Measurements from ENCODE around the gene COMP.

COMP gene

DNA sequence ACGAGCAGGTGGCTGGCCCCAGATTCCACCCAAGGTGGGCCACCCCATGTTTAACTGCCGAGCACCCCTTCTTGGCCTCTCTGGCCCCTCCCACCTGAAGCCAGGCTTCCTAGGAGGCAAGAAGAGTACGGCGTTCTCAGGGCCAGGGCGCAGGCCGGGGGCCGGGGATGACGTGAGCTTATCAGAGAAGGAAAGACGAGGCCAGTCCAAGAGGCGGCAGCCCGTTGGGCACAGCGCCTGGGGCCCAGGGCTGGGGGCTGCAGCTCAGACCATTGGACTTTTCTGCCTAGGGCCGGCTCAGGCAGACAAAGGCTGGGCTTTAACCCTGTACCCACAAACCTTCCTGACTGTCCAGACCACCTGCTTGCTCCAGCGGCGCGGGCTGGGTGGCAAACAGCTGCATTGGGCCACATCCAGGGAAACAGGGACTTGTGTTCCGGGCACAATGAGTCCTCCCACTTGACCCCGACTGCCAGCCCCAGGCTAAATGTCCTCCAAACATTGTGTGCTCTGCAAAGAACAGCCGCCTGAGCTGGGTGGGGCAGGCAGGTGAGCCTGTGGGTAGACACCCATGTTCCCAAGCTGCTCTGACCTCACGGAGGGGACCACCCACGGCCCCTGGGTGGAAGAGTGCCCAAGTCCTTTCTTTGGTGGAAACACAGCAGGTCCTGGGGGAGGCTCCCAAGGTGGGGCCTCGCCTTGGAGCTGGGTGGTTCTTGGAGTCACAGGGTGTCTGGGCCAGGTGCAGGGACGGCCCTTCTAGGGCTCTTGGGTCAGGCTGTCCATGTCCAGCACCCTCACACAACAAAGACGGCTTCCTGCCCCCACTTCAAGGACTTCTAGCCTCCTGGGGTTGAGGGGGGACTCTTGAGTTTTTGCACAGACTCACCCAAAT lies 21.9 kb downstream of the COMP start:
- DNase-seq = no peak

DNA sequence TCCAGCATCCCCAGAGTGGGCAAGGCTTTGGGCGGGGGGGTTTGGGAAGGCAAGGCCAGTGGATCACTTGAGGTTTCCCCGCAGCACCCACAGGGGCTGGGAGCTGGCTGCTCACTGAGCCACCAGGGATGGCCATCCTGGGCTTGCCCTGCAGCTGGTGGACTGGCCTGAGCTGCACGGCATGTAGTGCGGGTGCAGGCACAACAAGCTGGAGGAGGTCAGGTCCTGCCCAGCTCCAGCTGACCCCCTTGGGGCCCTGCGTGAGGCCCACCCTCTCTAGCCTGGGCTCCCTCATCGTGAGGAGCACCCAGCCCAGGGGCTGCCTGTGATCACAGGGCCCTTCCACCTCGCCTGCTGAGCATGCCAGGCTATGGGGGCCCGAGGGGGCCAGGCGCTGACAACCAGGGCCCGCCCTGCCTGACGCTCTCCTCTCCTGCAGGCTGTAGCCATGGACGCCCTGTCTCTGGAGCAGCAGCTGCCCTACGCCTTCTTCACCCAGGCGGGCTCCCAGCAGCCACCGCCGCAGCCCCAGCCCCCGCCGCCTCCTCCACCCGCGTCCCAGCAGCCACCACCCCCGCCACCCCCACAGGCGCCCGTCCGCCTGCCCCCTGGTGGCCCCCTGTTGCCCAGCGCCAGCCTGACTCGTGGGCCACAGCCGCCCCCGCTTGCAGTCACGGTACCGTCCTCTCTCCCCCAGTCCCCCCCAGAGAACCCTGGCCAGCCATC lies 22.9 kb downstream of the COMP start:
- no peak for DNase-seq

DNA sequence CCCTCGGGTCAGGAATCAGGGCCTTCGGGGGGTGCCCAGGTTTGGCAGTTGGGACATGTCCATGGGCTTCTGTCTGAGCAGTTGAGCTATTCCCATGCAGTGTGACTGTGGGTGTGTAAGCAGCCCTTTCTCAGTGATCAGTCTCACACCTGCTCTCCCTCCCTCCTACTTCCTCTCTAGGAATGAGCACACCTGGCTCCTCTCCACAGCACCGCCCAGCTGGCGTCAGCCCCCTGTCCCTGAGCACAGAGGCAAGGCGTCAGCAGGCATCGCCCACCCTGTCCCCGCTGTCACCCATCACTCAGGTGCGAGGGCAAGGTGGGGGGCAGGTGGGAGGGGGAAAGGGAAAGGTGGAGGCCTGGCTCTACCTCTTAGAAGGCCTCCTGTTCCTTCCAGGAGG lies 25.9 kb downstream of the COMP start:
- DNase-seq = no peak

DNA sequence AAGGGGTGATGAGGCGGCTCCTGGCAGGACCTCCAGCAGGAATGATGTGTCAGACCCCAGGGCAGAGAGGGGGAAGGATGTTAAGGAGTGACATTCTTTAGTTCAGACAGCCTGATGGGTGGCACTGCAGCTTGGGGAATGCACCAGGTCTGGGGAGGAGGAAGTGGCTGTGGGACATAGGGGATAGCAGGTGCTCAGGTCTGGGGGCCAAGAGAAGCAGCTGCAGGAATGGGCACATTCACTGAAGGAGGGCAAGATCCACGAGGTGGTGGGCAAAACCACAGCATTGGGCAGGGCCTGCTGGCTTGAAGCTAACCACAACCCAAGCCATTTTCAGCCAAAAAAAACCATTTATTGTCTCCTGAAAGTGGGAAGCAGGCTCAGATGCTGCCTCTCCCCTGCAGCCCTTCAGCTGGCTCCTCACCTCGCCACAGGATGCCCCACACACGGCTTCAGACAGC lies 26.5 kb downstream of the COMP start:
- DNase-seq = no peak

DNA sequence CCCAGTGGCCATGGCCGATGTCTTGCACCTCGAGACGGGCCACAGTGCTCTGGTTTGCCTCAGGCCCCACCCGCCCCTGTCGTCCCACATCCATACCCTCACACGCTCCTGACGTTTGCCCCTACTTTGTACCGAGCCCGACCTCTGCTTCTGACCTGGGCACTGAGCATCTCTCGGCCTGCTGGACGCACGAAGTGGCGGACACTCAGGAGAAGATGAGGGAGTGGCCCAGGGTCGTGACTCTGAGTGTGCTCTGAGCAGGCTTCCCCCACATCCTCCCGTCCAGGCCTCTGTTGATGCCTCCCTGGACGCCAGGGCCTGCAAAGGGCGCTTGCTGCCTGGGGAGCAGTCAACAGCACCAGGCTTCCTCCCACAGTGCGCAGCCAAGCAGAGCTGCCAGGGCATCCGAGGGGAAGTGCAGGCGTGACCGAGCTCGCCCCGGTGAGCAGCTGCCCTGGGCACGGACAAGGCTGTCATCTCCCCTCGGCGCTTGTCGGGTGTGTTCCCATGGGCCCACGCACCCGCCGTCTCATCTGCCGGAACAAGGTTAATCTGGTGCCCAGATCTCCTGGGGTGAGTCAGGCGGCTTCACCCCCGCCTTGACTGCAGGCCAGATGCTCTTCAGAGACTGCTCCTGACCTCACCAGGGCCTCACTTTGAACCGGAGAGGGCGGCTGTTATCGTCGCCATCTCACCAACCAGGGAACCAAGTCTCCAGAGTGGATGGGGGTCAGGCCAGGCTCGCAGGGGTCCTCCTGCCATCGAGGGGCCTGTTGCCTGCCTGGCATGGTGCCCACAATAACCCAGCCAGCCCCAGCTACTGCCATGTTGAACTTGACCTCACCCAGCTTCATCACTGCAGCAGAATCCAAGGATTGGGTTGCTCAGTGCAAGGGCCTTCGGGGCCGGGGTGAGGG lies 27.2 kb downstream of the COMP start:
- DNase-seq = no peak

DNA sequence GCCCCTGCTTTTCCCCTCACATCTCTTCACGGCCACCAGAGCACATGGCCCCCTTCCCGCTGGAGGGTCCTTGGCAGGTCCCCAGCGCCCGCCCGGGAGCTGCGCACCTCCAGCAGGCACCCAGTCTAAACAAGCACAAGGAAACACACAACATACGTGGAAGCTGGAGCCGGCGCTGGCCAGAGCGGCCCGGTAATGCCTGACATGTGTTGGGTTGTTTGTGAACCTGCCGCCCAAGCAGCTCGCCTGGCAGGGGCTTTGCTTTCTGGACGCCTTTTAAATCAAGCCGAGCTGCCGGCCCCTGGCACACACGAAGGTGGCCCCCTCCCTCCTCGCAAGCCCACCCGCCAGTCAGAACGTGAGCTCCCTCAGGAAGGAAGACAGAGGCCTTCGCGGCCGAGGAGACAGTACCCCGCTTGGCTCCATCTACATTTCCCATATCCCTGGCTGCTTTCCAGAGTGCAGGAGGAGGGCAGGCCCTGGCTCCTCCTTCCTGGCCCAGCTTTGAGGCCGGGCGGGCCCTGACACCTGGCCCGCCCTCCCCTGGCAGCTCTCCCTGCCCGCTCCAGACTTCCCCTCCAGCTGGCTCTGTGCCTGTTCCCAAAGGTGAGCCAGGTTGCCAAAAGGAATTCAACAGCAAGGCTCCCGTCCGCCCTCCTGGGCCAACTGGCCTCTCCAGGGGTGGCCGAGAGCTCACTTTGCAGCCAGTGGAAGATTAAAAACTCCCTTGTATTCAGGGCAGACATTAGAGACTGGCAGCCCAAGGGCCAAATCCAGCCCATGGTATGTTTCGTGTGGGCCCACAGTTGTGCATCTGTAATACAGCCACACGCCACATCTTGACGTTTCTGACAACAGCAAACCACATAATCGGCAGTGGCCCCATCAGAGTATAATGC lies 28.7 kb downstream of the COMP start:
- no peak for DNase-seq

DNA sequence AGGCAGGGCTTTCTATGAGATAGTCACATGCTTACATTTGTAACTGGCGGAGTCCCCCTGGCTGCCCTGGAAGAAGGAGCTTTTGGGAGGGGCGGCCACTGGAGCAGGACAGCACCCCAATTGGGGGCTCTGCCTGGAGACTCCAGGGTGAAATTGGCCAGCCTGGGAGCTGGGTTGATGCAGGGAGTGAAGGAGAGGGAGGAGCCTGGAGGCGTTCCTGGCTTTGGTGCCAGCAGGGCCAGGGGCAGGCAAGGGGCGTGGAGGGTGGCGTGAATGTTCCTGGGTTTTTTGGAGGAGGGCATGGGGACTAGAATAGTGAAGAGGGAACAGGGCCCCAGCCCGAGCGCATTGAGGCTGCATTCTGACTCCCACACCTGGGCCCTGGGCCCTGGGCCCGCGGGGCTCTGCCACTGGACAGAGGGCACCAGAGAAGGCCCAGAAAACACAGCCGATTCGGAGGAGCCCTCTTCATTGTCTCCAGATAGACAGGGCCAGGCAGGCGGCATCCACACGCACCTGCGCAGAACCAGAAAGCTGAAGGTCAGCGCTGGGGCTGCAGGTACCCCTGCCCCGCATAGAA lies 29.5 kb downstream of the COMP start:
- DNase-seq = no peak

DNA sequence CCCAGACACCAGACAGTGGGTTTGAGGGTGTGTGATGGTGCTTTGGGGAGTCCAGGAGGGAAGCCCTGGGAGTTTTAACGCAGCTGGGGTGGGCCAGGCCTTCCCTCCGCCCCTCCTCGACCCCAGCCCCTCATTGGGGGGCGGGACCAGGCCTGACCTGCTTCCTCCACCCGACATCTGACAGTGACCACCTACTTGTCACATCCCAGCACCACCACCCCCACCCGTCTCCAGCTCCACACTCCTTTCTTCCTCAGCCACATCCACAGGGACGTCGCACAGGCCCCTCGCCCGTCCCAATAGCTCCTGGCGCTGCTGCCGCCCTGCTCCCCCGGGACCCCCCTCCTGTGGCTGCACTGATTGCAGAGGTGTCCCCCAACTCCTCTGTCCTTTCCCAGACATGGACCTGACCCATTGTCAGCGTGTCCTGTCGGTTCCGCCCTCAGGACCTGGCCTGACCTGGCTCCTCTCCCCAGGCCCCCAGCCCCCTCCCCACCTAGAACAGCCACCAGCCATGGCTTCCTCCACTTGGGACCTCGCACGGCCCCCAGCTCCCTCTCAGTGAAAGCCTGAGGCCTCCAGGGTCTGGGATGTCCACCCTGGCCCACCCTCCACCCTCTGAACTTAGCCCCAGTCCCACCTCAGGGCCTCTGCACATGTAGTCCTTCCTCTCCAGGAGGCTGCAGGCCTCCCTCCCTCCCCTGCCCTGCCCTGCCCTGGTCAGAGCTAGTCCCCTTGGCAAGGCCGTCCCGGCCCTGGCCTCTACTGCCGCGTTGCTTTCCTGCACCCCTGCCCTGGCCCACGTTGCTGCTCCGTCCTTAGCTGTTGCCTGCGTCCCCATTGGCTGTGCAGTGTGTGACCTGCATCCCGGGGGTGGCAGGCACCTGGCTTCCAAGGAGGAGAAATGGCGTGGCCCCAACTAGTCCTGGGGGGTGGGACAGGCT lies 30.4 kb downstream of the COMP start:
- no peak for DNase-seq

DNA sequence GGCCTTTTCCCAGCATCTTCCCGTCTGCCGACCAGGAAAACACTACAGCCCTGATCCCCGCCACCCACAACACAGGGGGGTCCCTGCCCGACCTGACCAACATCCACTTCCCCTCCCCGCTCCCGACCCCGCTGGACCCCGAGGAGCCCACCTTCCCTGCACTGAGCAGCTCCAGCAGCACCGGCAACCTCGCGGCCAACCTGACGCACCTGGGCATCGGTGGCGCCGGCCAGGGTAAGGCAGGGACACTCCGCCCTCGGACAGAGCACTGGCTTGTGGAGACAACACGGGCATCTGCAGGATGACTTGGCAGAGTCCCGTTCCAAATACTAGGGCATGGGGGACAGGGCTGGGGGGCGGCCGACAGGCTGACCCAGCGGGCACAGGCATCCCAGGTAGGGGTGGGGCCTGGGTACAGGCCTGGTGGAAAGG lies 31.1 kb downstream of the COMP start:
- no peak for DNase-seq

DNA sequence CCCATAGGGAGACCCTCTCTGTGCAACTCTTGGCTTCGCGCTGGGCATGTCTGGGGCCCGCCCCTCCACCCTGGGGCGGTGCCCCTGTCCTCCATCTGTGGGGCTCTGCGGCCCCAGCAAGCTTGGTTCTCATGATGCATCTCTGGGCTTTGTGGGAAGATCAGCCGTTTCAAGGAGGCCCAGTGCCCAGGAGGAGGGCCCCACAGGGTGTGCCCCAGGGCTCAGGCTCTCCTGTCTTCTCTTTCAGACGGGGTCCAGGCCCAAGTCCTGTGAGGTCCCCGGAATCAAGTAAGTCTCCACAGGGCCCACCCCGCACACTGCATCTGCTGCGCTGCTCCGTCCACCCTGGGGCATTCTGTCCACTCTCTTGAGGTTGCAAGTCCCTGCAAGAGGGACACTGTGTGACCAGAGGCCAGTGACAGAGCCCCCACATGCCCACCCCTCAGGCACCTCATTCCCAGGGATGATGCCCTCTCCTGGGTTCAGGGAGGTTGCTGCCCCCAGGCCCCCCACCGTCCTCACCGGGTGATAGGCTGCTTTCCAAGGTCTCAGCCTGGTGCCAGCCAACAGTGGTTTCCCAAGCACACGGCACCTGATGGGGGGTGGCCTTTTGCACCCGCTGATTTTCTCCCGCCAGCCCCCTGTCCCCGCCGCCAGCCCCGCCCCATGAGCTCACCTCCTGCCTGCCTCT lies 31.7 kb downstream of the COMP start:
- no peak for DNase-seq

DNA sequence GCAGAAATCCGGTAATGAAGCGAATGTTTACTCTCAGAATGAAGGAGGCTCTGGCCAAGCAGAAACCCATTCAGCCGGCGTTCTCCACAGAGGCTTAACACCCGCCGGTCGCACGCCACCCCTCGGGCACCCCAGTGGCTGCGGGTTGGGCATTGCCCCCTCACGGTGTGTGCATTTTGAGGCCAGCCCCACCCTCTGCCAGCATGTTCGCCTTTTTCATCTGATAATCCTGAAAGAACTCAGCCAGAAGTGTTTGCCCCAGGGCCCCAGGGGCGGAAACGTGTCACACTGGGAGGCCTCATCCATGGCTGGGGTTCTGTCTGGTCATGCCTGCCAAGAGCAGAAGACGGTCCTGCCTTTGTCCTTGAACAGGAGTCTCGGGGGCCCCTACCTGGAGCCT lies 34.2 kb downstream of the COMP start:
- DNase-seq = peak in 1 of 2 experiments; percentile 26

DNA sequence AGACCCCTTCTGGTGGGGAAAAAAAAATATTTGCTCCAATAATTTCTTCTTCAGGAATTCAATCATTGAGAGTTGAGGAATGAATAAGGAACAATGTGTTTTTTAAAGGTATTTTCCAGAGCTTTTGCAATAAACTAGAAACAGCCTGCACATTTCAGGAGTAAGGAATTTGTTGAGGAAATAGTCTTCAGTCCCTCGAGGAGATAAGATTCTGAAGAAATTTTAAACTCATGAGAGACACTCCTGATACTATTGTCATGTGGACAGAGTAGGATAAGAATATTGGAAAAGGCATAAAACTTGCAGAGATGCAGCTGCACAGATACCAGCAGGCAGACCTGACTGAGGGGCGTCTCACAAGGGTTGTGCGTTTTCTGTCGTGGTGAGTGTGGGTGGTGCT lies 36.6 kb downstream of the COMP start:
- no peak for DNase-seq

DNA sequence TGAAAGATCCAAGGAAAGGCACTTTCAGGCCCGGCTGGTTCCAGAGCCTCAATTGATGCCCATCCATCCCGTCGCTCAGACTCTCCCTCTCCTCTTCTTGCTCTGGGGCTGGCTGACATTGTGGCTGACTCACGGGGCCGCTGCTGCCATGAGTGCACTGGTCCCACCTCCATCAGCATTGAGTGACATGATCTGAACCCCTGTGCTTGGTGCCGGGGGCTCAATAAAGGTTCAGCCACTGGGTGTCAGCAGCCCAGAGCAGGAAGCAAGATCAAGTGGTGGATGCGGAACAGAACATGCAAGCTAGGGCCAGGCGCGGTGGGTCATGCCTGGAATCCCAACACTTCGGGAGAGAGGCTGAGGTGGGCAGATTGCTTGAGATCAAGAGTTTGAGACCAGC lies 39.5 kb downstream of the COMP start:
- DNase-seq = no peak

DNA sequence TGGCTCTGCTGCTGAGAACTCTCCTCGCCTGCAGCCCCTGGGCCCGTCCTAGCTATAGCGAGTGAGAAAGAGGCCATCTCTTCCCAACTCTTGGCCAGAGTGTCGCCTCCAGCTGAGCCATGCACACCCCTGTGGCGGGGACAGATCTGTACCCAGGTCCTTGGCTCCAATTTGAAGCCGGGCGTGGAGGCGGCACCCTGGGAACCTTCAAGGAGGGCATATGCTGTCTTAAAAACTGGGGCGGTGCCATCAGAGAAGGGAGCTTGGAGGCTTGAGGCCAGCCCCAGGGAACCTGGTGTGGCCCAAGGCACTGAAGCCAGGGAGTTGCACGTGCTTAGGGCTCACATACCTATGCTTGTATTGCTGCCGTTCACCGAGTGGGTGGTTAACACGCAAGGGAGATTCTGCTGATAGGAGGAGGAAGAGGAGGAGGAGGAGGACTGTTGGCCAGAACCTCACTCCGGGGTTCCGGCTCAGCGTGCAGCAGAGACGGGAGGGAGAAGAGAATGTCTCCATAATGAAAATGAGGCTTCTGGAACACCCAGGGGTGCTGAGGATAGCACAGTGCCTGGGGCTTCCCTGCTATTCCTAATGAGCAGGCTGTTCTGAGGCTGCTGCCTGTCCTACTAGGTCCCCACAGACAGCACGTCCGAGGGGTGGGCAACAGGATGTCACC lies 40.7 kb downstream of the COMP start:
- no peak for DNase-seq

DNA sequence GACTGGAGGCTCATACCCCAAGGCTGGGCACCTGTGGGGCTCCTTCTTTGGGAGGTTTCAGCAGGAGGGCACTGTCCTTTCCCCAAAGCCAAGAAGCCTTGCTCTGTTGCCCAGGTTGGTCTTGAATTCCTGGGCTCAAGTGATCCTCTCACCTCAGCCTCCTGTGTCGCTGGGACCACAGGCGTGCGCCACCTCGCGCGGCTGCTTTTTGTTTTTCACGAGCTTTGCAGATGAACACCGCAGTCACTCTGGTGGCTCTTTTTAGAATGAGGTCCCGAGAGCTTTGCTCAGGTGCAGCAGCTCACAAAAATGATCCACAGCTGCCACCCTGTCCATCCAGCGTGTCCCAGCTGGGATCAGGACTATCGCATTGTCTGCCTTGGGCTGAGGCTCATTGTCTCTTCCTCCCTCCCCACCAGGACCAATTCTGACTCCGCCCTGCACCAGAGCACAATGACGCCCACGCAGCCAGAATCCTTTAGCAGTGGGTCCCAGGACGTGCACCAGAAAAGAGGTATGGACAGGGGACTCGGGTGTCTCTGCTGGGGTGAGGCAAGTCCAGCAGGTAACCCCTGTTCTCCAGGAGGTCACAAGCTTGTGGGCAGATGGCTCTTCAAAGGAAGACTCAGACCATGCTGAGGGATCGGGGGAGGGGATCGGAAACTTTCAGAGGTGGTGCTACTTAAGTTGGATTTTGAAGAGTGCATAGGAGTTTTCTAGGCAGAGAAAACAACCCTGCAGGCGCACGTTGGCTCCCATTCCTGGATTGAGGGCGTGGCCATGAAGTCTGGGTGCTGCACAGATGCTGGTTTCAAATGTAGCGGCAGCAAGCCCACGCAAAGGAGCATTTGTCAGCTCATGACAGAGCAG lies 41.5 kb downstream of the COMP start:
- DNase-seq = no peak

DNA sequence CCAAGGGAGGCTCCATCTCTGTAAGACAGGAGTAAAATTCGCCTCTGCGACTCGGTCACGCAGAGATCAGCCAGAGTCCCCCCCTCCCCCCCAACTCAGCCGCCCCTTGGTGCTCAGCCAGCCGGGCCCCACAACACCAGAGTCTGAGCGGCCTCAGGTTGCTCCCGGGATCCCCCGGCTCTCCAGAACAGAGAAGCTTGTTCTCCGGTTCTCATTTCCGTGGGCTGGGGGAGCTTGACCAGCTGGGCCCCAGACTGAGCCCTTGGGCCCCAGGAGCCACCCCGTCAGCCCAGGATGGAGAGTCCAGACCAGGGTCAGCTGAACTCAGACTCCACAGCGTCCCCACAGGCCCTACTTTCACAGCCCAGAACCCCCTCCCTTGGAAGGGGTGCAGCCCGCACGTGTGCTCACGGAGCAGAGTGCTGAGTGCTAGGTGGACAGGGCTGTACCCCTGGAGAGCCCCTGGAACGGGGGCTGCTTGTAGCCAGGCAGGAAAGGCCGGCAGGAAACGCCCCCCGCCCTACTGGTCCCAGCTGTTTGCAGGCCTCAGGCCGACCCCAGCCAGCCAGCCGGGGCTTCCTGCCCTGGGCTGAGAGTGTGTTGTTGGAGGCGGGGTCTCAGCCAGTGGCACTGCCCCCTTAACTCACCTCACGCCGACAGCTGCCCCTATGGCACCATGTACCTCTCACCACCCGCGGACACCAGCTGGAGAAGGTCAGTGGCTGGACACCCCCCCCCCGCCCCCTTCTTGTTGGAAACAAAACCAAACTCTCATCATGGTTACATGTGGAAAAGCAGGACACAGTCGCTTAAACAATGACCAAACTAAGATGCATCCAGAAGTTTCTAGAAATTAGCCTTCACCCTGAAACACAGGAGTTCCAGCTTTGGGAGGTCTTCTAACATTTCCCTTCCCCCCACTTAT lies 44.4 kb downstream of the COMP start:
- DNase-seq = no peak

DNA sequence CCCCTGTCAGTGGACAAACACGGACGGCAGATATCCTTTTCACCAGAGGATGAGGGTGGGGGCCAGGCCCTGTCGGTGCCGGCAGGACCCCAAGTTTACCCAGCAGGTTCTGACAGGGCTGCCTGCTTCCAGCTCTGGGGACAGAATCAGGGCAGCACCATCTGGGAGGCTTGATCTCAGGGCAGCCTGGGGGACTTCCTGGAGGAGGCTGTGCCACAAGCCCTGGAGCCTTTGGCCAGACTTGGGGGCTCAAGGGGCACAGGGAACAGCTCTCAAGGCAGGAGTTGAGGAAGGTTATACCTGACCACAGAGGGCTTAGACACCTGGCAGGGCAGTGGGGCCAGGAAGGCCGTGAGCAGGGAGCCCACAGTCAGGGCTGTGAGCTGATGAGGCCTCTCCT lies 45.2 kb downstream of the COMP start:
- no peak for DNase-seq

Data from Kasumi-1 (cell line).